GM21529 (cell line): ENCODE data around the gene ANO6.
"Not testable (repeated sequence)": the region's sequence is repeated elsewhere in the genome, so short reads cannot be mapped to it uniquely, and the experiment has no call there.

Experiments used
- ATAC-seq: cut with Tn5 transposase; IDR thresholded peaks from one replicate; pipeline ENCODE4 v1.9.1; 2021; ENCODE audit not compliant: unreplicated experiment

The ANO6 gene

GRCh38 chr12:45389426-45389825 is 173.5 kb downstream of the ANO6 start:
- no peak for ATAC-seq

GRCh38 chr12:45397499-45397898 is 181.6 kb downstream of the ANO6 start:
- ATAC-seq: not testable (repeated sequence)

GRCh38 chr12:45398552-45398951 is 182.7 kb downstream of the ANO6 start:
- no peak for ATAC-seq

- ATAC-seq: no peak
Observed at GRCh38 chr12:45400991-45401390, 185.1 kb downstream of the ANO6 start.

GRCh38 chr12:45402288-45402687 is 186.4 kb downstream of the ANO6 start:
- no peak for ATAC-seq

GRCh38 chr12:45406988-45407850 is 191.3 kb downstream of the ANO6 start:
- no peak for ATAC-seq

GRCh38 chr12:45407981-45408728 is 192.3 kb downstream of the ANO6 start:
- ATAC-seq: no peak

- ATAC-seq: no peak
Observed at GRCh38 chr12:45408729-45409114, 192.8 kb downstream of the ANO6 start.

- ATAC-seq: no peak
Observed at GRCh38 chr12:45409966-45410365, 194.1 kb downstream of the ANO6 start.

- ATAC-seq: no peak
Observed at GRCh38 chr12:45411626-45412025, 195.7 kb downstream of the ANO6 start.

- ATAC-seq: peak; percentile 98
Observed at GRCh38 chr12:45415393-45415817, 199.5 kb downstream of the ANO6 start.

GRCh38 chr12:45416126-45416525 is 200.2 kb downstream of the ANO6 start:
- no peak for ATAC-seq

GRCh38 chr12:45418520-45418919 is 202.6 kb downstream of the ANO6 start:
- ATAC-seq: no peak

GRCh38 chr12:45419317-45419814 is 203.5 kb downstream of the ANO6 start:
- no peak for ATAC-seq

- ATAC-seq: no peak
Observed at GRCh38 chr12:45421736-45422135, 205.8 kb downstream of the ANO6 start.

- ATAC-seq: no peak
Observed at GRCh38 chr12:45423931-45424330, 208.0 kb downstream of the ANO6 start.

GRCh38 chr12:45425426-45425825 is 209.5 kb downstream of the ANO6 start:
- ATAC-seq: no peak

- no peak for ATAC-seq
Observed at GRCh38 chr12:45426294-45426693, 210.4 kb downstream of the ANO6 start.

- no peak for ATAC-seq
Observed at GRCh38 chr12:45427042-45427441, 211.1 kb downstream of the ANO6 start.

GRCh38 chr12:45429831-45430230 is 213.9 kb downstream of the ANO6 start:
- ATAC-seq: no peak

- ATAC-seq: no peak
Observed at GRCh38 chr12:45431126-45431525, 215.2 kb downstream of the ANO6 start.

- no peak for ATAC-seq
Observed at GRCh38 chr12:45432710-45433109, 216.8 kb downstream of the ANO6 start.
